Measurements from ENCODE around the gene WNT6. TPM values are rescaled to one million over a fixed set of nuclear protein-coding genes. Genes with fewer than 3 reads are reported as not detected.

The WNT6 gene
- total RNA-seq, 1 donor from 2014 or later = not detected

DNA sequence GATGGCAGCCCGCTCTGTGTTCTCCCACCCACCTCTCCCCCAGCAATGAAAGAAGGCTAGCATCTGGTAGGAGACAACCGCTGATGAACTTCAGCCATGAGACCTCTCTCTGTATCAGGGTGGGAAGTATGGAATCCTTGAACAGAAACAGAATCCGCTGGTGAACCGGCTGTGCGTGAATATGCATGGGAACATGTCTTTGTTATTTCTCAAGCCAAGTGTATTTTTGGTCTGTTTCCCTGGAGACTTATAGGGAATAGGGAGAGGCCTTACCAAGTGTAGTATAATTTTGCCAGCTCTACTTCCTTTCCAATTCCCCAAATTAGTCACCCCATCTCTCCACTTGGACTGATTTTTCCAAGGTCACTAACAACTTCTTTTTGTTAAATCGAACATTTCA is 51.1 kb downstream of the WNT6 start:
- no peak overlapping the region for H3K4me3 ChIP-seq (ENCODE audit: low read length in 3 of 3)
- no peaks in the 10 kb centered on the region for H3K36me3 ChIP-seq (ENCODE audit: control insufficient read depth in 3 of 3, insufficient read depth in 3 of 3, low read length in 3 of 3)
- H3K9ac ChIP-seq (ENCODE audit: low read depth in 1 of 3, low read length in 3 of 3) = no peak overlapping the region
- H3K27ac ChIP-seq (ENCODE audit: low read depth, low read length) = no peak overlapping the region
- H3K4me1 ChIP-seq (ENCODE audit: control insufficient read depth in 3 of 3, insufficient read depth in 3 of 3, low read length in 3 of 3) = peaks cover 11 to 14% (median 11%) of the 10 kb centered on the region in 3 donors
- H3K27me3 ChIP-seq (ENCODE audit: control insufficient read depth in 3 of 3, insufficient read depth in 3 of 3, low read length in 3 of 3) = peaks cover 0 to 9% (median 0%) of the 10 kb centered on the region in 3 donors
- no peaks in the 10 kb centered on the region for H3K9me3 ChIP-seq (ENCODE audit: control insufficient read depth in 3 of 3, low read length in 3 of 3)

DNA sequence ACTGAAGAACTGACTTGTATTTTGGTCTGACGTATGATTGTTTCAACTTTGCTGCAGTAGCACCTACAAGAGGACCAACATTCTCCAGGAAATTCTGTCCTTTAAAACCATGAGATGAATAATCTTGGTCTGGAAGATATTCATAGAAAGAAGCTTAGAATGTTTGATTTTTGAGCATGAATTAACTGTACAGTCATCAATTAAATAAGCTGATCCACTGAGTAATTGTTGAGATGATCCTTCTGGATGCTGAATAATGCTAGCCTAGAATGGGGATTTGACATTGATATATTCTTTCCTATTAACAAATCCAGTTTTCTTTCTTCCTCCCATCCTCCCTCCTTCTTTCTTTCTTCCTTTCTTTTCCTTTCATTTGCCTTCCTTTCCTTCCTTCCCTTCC is 60.9 kb downstream of the WNT6 start:
- Histone ChIP-seq H3K9ac (ENCODE audit: low read depth in 1 of 3, low read length in 3 of 3) (no peak overlapping the region), H3K36me3 (ENCODE audit: control insufficient read depth in 3 of 3, insufficient read depth in 3 of 3, low read length in 3 of 3) (no peaks in the 10 kb centered on the region), H3K27me3 (ENCODE audit: control insufficient read depth in 3 of 3, insufficient read depth in 3 of 3, low read length in 3 of 3) (peaks cover 0 to 7% (median 4%) of the 10 kb centered on the region in 3 donors)

More for the DNA sequence above, 60.9 kb downstream of the WNT6 start:
- Histone ChIP-seq H3K27ac (ENCODE audit: low read depth, low read length) (no peak overlapping the region), H3K9me3 (ENCODE audit: control insufficient read depth in 3 of 3, low read length in 3 of 3) (no peaks in the 10 kb centered on the region), H3K4me1 (ENCODE audit: control insufficient read depth in 3 of 3, insufficient read depth in 3 of 3, low read length in 3 of 3) (no peaks in the 10 kb centered on the region), H3K4me3 (ENCODE audit: low read length in 3 of 3) (no peak overlapping the region)

Small RNAs within 50 kb of the gene (small RNA-seq; reads per million reads assigned to genes)
- not detected for gene RNU6-642P

Other genes with a start within 250 kb of the WNT6 start
- gene ZNF142, start 200.2 kb upstream of the WNT6 start, total RNA-seq = 5.7 TPM
- gene BCS1L, start 200.1 kb upstream of the WNT6 start, total RNA-seq = 40.2 TPM
- 24.5 TPM for gene RNF25, start 187.8 kb upstream of the WNT6 start, total RNA-seq
- gene STK36, start 187.7 kb upstream of the WNT6 start, total RNA-seq = 5.2 TPM
- 11.0 TPM for gene TTLL4, start 149.0 kb upstream of the WNT6 start, total RNA-seq
- 17.7 TPM for gene CYP27A1, start 77.7 kb upstream of the WNT6 start, total RNA-seq
- 9.9 TPM for gene PRKAG3, start 28.0 kb upstream of the WNT6 start, total RNA-seq
- gene WNT10A, start 21.0 kb downstream of the WNT6 start, total RNA-seq = not detected
- not detected for gene CDK5R2, start 99.9 kb downstream of the WNT6 start, total RNA-seq
- not detected for gene FEV, start 125.4 kb downstream of the WNT6 start, total RNA-seq
- gene CRYBA2, start 133.6 kb downstream of the WNT6 start, total RNA-seq = not detected
- not detected for gene CFAP65, start 181.7 kb downstream of the WNT6 start, total RNA-seq
- not detected for gene IHH, start 201.1 kb downstream of the WNT6 start, total RNA-seq

Data from skeletal muscle tissue (tissue), 5 donors.